ENCODE data around the gene MUC5AC. TPM values are rescaled to one million over a fixed set of nuclear protein-coding genes. Genes with fewer than 3 reads are reported as not detected.
"Not testable (repeated sequence)": the region's sequence is repeated elsewhere in the genome, so short reads cannot be mapped to it uniquely, and the experiment has no call there.

Gene MUC5AC
- total RNA-seq, 1 donor from 2014 or later = not detected

DNA sequence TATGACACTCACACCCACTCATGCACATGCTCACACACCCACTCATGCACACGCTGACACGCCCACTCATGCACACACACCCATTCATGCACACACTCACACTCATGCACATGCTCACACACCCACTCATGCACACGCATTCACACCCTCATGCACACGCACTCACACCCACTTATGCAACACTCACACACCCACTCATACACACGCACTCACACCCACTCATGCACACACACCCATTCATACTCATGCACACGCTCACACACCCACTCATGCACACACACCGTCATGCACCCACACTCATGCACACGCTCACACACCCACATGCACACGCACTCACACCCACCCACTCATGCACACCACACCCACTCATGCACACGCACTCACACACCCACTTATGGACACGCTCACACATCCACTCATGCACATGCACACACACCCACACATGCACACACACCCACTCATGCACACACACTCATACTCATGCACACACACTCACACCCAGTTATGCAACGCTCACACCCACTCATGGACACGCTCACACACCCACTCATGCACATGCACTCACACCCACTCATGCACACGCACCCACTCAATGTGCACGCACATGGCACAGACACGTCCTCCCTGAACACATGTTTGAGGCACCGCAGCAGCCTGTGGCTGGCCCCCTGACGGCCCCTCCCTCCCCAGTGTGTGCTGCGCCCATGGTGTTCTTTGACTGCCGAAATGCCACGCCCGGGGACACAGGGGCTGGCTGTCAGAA, 17.9 kb downstream of the MUC5AC start:
- no peak for DNase-seq (ENCODE audit: low read depth)

DNA sequence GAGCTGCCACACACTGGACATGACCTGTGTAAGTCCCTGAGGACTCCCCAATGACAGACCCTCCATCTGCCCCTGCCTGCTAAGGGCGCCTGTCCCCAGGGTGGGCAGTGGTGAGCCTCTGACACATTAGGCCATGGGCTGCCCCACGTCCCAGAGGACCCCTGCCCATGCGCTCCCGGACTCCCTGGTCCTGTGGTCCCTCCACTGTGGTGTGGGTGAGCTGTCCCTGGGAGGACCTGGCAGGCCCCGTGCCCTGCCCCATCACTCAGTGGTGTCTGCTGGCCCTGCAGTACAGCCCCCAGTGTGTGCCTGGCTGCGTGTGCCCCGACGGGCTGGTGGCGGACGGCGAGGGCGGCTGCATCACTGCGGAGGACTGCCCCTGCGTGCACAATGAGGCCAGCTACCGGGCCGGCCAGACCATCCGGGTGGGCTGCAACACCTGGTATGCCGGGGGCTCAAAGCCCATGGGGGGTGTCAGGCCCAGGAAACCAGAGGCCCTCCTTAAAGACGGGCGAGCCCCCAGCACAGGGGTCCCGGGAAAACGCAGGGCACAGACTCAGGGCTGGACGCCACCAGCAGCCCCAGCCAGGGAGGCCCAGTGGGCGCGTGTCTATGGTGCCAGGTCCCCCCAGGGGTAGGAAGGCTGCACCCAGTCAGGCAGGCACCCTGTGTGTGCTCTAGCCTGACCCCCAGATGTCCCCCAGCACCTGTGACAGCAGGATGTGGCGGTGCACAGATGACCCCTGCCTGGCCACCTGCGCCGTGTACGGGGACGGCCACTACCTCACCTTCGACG, 18.7 kb downstream of the MUC5AC start:
- no peak for DNase-seq (ENCODE audit: low read depth)

DNA sequence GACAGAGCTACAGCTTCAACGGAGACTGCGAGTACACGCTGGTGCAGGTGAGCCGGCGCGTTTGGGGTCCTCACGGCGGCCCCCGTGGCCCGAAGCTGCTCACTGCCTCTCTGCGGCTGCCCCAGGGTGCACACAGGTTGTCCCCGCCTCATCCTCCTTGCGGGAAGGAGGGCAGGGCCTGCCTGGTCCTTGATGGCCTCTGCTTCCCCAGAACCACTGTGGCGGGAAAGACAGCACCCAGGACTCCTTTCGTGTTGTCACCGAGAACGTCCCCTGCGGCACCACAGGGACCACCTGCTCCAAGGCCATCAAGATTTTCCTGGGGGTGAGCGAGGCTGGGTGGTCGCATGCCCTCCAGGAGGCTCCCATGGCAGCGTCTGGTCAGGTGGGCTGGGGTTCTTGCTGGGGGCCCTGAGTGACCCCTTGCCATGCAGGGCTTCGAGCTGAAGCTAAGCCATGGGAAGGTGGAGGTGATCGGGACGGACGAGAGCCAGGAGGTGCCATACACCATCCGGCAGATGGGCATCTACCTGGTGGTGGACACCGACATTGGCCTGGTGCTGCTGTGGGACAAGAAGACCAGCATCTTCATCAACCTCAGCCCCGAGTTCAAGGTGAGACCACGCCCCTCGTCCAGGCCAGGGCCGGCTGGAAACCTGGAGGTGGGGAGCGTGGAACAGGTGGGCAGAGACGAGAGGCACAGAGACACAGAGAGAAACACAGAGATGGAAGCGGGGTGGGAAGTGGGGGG, 19.4 kb downstream of the MUC5AC start:
- DNase-seq (ENCODE audit: low read depth) = no peak

DNA sequence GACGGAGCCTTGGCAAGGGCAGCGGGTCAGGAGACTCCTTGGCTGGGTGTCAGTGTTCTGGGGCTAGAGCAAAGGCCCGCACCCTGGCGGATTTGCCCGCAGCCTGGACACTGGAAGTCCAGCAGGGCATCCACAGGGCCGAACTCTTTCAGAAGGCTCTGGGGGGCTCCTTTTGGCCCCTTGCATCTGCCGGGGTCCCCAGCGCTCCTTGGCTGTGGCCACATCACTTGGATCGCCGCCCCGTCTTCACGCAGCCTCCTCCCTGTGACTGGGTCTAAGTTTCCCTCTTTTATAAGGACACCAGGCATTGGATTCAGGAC, 20.0 kb downstream of the MUC5AC start:
- no peak for DNase-seq (ENCODE audit: low read depth)

DNA sequence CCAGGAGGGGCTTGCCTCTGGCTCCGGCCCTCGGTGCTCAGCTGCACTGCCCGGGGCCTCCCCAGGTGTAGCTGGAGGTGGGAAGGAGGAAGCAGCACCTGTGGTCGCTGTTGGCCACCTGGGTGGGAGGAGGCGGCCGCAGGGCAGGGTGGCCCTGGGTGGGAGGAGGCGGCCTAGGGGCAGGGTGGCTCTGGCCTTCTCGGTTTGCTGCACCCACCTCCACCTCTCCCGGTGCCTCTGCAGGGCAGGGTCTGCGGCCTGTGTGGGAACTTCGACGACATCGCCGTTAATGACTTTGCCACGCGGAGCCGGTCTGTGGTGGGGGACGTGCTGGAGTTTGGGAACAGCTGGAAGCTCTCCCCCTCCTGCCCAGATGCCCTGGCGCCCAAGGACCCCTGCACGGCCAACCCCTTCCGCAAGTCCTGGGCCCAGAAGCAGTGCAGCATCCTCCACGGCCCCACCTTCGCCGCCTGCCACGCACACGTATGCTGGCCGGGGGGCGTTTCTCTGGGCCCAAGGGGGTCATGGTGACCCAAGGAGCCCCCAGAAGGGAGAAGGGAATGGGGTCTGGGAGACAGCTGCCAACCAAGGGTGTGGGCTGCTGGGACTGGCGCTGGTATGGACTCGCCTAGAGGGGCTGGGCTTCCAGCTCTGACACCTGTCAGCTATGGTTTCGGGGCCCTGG, 20.6 kb downstream of the MUC5AC start:
- no peak for DNase-seq (ENCODE audit: low read depth)

DNA sequence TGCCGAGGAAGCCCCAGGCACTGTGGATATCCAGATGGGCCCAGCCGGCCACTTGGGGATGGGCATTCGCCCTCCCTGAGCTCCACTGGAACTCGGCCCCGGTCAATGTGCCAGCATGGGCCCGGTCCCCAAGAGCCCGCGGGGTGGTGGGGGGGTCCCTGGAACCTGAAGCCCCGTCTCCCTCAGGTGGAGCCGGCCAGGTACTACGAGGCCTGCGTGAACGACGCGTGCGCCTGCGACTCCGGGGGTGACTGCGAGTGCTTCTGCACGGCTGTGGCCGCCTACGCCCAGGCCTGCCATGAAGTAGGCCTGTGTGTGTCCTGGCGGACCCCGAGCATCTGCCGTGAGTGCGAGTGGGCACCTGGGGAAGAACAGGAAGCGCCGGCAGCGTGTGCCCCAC, 21.2 kb downstream of the MUC5AC start:
- DNase-seq (ENCODE audit: low read depth) = no peak

DNA sequence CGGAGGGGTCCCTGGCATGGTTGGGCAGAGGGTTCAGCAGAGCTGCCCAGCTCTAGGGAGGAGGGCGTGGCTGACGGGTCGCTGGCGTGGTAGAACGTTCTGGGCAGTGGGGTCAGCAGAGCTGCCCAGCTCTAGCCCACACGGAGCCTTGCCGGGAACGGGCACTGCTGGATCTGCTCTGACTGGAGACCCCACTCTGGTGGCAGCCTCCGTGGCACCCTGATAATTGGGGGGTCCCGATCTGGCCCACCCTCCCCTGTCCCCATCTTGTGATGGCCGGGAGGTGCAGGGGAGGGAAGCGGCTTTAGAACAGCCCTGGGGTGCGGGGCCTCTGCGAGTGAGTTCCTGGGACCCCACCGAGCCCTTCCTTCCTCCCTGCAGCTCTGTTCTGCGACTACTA, 21.9 kb downstream of the MUC5AC start:
- no peak for DNase-seq (ENCODE audit: low read depth)

DNA sequence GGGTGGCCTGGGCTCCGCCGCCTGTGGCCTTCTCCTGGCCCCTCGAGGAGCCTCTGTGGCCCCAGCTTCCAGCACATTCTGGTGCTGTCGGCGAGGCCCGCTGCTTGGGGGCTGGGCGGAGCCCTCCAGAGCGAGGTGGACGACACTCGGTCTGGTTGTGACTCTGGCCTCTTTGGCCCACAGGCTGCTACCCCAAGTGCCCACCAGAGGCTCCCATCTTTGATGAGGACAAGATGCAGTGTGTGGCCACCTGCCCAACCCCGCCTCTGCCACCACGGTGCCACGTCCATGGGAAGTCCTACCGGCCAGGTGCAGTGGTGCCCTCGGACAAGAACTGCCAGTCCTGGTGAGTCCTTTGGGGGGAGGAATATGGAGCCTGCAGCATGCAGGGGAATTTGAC, 22.4 kb downstream of the MUC5AC start:
- no peak for DNase-seq (ENCODE audit: low read depth)

DNA sequence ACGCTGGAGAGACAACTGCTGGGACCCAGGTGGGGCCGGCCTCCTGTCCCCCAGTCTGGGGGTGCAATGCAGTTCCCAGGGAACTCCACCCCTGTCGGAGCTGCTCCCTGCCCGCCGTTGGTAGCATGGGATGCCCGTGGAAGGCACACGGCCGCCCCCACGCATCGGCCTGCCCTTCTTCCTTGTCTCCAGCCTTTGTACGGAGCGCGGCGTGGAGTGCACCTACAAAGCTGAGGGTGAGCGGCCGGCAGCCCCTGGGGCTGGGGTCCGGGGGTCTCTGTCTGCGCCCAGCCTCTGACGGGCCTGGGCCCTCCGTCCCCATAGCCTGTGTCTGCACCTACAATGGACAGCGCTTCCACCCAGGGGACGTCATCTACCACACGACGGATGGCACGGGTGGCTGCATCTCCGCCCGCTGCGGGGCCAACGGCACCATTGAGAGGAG, 23.2 kb downstream of the MUC5AC start:
- no peak for DNase-seq (ENCODE audit: low read depth)

DNA sequence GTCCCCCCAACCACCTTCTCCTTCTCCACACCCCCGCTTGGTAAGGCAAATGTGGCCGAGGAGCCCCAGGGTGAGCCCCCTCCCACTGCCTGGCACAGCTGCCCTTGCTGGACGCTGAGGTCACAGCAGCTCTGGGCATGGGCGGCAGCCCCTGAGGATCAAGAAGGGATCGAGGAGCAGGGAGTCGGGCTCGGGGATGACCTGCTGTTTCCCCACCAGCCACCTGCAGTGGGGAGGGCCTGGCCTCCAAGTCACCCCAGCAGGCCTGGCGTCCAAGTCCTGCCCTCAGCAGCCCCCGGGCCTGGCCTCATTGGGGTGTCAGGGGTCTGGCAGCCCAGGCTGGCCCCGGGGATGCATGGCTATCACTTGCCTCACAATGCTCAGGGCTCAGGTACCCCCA, 23.7 kb downstream of the MUC5AC start:
- DNase-seq (ENCODE audit: low read depth) = no peak

DNA sequence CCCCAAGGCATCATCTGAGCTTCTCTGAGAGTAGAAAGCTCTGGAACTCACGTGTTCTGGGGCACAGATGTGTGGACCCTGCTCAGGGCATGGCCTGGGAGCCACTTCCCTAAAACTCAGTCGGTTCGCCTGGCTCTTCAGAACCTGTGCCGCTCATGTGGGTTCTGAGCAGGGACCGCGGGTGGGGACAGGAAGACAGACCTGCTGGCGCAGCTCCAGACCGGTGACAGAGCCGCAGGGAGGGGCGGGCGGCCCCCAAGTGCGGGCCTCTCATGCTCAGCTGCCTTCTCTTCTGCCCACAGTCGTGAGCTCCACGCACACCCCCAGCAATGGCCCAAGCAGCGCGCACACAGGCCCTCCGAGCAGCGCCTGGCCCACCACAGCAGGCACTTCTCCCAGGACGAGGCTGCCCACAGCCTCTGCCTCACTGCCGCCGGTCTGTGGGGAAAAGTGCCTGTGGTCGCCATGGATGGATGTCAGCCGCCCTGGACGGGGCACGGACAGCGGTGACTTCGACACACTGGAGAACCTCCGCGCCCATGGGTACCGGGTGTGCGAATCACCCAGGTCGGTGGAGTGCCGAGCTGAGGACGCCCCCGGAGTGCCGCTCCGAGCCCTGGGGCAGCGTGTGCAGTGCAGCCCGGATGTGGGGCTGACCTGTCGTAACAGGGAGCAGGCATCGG, 24.2 kb downstream of the MUC5AC start:
- DNase-seq (ENCODE audit: low read depth) = no peak

DNA sequence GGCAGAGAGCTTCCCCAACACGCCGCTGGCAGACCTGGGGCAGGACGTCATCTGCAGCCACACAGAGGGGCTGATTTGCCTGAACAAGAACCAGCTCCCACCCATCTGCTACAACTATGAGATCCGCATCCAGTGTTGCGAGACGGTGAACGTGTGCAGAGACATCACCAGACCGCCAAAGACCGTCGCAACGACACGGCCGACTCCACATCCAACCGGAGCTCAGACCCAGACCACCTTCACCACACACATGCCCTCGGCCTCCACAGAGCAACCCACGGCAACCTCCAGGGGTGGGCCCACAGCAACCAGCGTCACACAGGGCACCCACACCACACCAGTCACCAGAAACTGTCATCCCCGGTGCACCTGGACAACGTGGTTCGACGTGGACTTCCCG, 26.4 kb downstream of the MUC5AC start:
- DNase-seq (ENCODE audit: low read depth) = not testable (repeated sequence)

DNA sequence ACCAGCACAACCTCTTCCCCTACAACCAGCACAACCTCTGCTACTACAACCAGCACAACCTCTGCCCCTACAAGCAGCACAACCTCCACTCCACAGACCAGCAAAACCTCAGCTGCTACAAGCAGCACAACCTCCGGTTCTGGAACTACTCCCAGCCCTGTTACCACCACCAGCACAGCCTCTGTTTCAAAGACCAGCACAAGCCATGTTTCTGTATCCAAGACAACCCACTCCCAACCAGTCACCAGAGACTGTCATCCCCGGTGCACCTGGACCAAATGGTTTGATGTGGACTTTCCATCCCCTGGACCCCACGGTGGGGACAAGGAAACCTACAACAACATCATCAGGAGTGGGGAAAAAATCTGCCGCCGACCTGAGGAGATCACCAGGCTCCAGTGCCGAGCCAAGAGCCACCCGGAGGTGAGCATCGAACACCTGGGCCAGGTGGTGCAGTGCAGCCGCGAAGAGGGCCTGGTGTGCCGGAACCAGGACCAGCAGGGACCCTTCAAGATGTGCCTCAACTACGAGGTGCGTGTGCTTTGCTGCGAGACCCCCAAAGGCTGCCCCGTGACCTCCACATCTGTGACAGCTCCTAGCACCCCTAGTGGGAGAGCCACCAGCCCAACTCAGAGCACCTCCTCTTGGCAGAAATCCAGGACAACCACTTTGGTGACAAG, 30.8 kb downstream of the MUC5AC start:
- DNase-seq (ENCODE audit: low read depth) = not testable (repeated sequence)

DNA sequence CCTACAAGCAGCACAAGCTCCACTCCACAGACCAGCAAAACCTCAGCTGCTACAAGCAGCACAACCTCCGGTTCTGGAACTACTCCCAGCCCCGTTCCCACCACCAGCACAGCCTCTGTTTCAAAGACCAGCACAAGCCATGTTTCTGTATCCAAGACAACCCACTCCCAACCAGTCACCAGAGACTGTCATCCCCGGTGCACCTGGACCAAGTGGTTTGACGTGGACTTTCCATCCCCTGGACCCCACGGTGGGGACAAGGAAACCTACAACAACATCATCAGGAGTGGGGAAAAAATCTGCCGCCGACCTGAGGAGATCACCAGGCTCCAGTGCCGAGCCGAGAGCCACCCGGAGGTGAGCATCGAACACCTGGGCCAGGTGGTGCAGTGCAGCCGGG, 32.1 kb downstream of the MUC5AC start:
- not testable (repeated sequence) for DNase-seq (ENCODE audit: low read depth)

DNA sequence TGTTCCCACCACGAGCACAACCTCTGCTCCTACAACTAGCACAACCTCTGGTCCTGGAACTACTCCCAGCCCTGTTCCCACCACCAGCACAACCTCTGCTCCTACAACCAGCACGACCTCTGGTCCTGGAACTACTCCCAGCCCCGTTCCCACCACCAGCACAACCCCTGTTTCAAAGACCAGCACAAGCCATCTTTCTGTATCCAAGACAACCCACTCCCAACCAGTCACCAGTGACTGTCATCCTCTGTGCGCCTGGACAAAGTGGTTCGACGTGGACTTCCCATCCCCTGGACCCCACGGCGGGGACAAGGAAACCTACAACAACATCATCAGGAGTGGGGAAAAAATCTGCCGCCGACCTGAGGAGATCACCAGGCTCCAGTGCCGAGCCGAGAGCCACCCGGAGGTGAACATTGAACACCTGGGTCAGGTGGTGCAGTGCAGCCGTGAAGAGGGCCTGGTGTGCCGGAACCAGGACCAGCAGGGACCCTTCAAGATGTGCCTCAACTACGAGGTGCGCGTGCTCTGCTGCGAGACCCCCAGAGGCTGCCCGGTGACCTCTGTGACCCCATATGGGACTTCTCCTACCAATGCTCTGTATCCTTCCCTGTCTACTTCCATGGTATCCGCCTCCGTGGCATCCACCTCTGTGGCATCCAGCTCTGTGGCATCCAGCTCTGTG, 34.2 kb downstream of the MUC5AC start:
- DNase-seq (ENCODE audit: low read depth) = not testable (repeated sequence)

DNA sequence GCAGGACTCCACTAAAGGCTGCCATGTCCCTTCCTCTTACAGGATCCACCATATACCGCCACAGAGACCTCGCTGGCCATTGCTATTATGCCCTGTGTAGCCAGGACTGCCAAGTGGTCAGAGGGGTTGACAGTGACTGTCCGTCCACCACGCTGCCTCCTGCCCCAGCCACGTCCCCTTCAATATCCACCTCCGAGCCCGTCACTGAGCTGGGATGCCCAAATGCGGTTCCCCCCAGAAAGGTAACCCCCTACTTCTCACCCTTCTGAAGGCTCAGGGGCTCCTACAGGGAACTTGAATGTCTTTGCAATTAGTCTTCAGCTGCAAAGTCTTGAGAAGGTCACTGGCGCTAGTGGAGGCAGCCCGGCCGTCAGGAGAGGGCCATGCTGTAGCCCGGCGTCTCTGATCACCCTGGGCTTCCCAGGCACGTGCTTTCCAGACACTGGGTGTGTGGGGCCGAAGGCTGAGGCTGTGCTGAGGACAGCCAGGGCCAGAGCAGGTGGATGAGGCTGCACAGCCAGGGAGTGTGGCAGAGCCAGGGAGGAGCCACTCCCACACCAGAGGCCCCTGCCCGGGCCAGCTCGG, 35.1 kb downstream of the MUC5AC start:
- no peak for DNase-seq (ENCODE audit: low read depth)

DNA sequence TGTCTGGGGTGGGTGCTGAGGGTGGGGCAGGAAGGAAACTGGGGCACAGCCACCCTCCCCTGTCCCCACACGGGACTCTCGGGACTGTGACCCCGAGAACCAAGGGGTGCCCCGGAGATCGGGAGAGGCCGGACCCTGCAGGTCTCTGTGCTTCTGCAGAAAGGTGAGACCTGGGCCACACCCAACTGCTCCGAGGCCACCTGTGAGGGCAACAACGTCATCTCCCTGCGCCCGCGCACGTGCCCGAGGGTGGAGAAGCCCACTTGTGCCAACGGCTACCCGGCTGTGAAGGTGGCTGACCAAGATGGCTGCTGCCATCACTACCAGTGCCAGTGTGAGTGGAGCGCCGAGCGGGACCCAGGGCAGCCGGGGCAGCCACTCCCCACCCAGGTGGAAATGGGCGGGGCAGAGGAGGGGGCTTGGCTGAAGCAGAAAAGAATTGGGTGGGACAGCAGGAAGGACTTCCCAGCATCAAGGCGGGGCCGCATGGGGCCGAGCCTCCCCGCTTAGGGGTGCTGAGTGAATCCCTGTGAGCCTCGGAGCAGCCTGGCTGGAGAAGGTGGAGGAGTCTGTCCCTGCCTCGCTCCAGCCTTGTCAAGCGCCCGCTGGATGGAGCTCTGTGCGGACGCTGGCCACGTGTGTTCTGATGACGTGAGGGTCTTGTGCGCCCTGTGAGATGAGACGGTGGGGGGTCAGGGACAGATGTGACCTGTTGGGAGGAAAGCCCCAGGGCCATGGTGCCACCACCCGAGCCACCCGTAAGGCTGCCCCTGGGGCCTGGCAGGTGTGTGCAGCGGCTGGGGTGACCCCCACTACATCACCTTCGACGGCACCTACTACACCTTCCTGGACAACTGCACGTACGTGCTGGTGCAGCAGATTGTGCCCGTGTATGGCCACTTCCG, 35.8 kb downstream of the MUC5AC start:
- no peak for DNase-seq (ENCODE audit: low read depth)

DNA sequence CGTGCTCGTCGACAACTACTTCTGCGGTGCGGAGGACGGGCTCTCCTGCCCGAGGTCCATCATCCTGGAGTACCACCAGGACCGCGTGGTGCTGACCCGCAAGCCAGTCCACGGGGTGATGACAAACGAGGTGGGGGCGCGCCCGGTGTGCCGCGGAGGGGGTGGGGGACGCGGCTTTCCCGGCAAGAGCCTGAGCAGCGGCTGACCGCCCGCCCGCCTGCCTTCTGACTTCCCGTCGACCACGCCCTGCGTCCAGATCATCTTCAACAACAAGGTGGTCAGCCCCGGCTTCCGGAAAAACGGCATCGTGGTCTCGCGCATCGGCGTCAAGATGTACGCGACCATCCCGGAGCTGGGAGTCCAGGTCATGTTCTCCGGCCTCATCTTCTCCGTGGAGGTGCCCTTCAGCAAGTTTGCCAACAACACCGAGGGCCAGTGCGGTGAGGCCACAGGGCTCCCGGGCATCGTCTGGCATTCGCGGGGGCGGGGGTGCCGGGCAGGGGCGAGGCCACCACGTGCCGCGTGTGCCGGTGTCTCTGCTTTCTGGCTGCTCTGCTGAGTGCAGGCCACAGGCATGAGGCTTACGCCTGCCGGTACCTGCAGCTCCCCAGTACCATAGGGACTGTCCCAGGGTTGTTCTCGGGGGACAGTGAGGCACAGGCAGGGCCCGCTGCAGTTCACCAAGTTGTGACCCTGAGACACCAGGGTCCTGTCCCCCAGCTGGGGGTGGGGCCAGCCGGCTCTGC, 36.7 kb downstream of the MUC5AC start:
- no peak for DNase-seq (ENCODE audit: low read depth)
